A673 (cell line): ENCODE data around the gene APOBEC3A. TPM values are rescaled to one million over a fixed set of nuclear protein-coding genes. Genes with fewer than 3 reads are reported as not detected.
A peak's percentile ranks its signal among the peaks of the same experiment; 100 is the strongest.
"Not testable (repeated sequence)": the region's sequence is repeated elsewhere in the genome, so short reads cannot be mapped to it uniquely, and the experiment has no call there.

Experiments used
- BruUV-seq: library from RNA; stranded (reverse); fragments of 400-500 nt; replicated peaks from 2 replicates; lab custom pipeline; 2021; lab: Mats Ljungman, UMichigan
- CTCF ChIA-PET: fragments of 300-600 bp; sonication (Branson Sonifier 250); formaldehyde crosslinking; loops from one replicate; lab custom pipeline; 2022; ENCODE audit warnings: antibody characterized with exemption; lab: Charles Lee
- POLR2A ChIA-PET: fragments of 300-600 bp; sonication (Branson Sonifier 250); formaldehyde crosslinking; loops from one replicate; lab custom pipeline; 2022; ENCODE audit warnings: antibody characterized with exemption; ENCODE audit not compliant: low non-redundant PET; lab: Charles Lee
- DNase-seq: peaks from one replicate; pipeline ENCODE4 v3.0.0-alpha.2; 2015; ENCODE audit warnings: low spot score
- H3K27ac ChIP-seq: fragments of 200-600 bp; sonication (generic); 2 replicates; pipeline ENCODE4 v1.5.1; 2016; ENCODE audit warnings: mixed run types, low read depth, mild to moderate bottlenecking, mixed read lengths, antibody characterized with exemption, low read length; ENCODE audit not compliant: poor library complexity, severe bottlenecking
- H3K27me3 ChIP-seq: fragments of 200-600 bp; sonication (generic); replicated peaks from 2 replicates; pipeline ENCODE4 v1.6.1; 2017; ENCODE audit warnings: mixed run types, low read depth, mild to moderate bottlenecking, mixed read lengths, antibody characterized with exemption, low read length; ENCODE audit not compliant: insufficient read depth, poor library complexity
- H3K36me3 ChIP-seq: fragments of 200-600 bp; sonication (generic); 2 replicates; pipeline ENCODE4 v1.6.1; 2016; ENCODE audit warnings: mixed run types, mild to moderate bottlenecking, mixed read lengths, antibody characterized with exemption, low read length; ENCODE audit not compliant: insufficient read depth, poor library complexity, severe bottlenecking
- H3K4me1 ChIP-seq: fragments of 200-600 bp; sonication (generic); 2 replicates; pipeline ENCODE4 v1.6.1; 2017; ENCODE audit warnings: mixed run types, mild to moderate bottlenecking, mixed read lengths, antibody characterized with exemption, low read length; ENCODE audit not compliant: insufficient read depth, poor library complexity, severe bottlenecking
- H3K4me3 ChIP-seq: fragments of 200-600 bp; sonication (generic); 2 replicates; pipeline ENCODE4 v1.5.1; 2016; ENCODE audit warnings: low read depth, mixed run types, mild to moderate bottlenecking, mixed read lengths, low read length; ENCODE audit not compliant: poor library complexity, severe bottlenecking
- H3K9me3 ChIP-seq: fragments of 200-600 bp; sonication (generic); 2 replicates; pipeline ENCODE4 v1.6.1; 2016; ENCODE audit warnings: mixed run types, low read depth, mild to moderate bottlenecking, mixed read lengths, antibody characterized with exemption, low read length; ENCODE audit not compliant: poor library complexity, severe bottlenecking
- CTCF ChIP-seq: fragments of 300-800, 200-600 bp; sonication (generic); conservative IDR thresholded peaks from 2 replicates; pipeline ENCODE4 v1.5.1; 2017; ENCODE audit warnings: low read depth, mild to moderate bottlenecking, antibody characterized with exemption, low read length, moderate library complexity, mixed read lengths
- EZH2 ChIP-seq: fragments of 200-600 bp; sonication (generic); IDR thresholded peaks from 2 replicates; pipeline ENCODE4 v1.6.1; 2017; ENCODE audit warnings: borderline replicate concordance, low read depth, mild to moderate bottlenecking, mixed read lengths, antibody characterized with exemption, low read length; ENCODE audit not compliant: poor library complexity, severe bottlenecking
- intact Hi-C: fragments of 100-400 bp; cut with micrococcal nuclease; formaldehyde crosslinking; loops from one replicate; pipeline ENCODE4 v1.10.0; 2022; ENCODE audit not compliant: unreplicated experiment
- total RNA-seq: library from RNA; stranded (reverse); gene quantifications from 2 replicates; pipeline ENCODE4 v1.2.3, GENCODE V29; 2021

Gene APOBEC3A
- total RNA-seq, 1 experiment from 2014 or later: not detected

- no peak for TF ChIP-seq EZH2
- Histone ChIP-seq H3K27me3 (no peaks in the 10 kb centered on the region), H3K36me3 (no peaks in the 10 kb centered on the region), H3K4me3 (no peak overlapping the region), H3K27ac (no peak overlapping the region), H3K4me1 (no peaks in the 10 kb centered on the region), H3K9me3 (no peaks in the 10 kb centered on the region)
- ChIA-PET POLR2A (no interaction called here), CTCF (no interaction called here)
- no peak for DNase-seq
- intact Hi-C loops: no loop called here
- BruUV-seq: no TSS peak
Measured at GRCh38 chr22:38996105-38996504, 38.7 kb downstream of the APOBEC3A start.

- Histone ChIP-seq H3K4me1 (peaks cover under 1% of the 10 kb centered on the region), H3K4me3 (no peak overlapping the region), H3K27ac (no peak overlapping the region), H3K36me3 (no peaks in the 10 kb centered on the region), H3K27me3 (no peaks in the 10 kb centered on the region), H3K9me3 (no peaks in the 10 kb centered on the region)
- TF ChIP-seq CTCF: no peak
- no peak for TF ChIP-seq EZH2
- DNase-seq: no peak
- no TSS peak for BruUV-seq
- ChIA-PET POLR2A (no interaction called here), CTCF (no interaction called here)
- intact Hi-C loops: no loop called here
Measured at GRCh38 chr22:38997518-38997917, 40.1 kb downstream of the APOBEC3A start.

- intact Hi-C loops: loop anchor here (2.0 to 10.0 kb wide), 3 partner anchors 132 to 312 kb away; partner anchors contain the start of gene RPL3
- no TSS peak for BruUV-seq
- Histone ChIP-seq H3K36me3 (no peaks in the 10 kb centered on the region), H3K4me1 (peaks cover 7% of the 10 kb centered on the region), H3K27ac (no peak overlapping the region), H3K27me3 (no peaks in the 10 kb centered on the region), H3K4me3 (no peak overlapping the region), H3K9me3 (no peaks in the 10 kb centered on the region)
- peak; percentile 78 for DNase-seq
- ChIA-PET POLR2A (interaction anchor here (0.6 kb wide), 1 partner anchor 951 kb away, joined by 3 read pairs; no protein-coding TSS in a partner anchor), CTCF (interaction anchor here (0.6 to 2.5 kb wide), 14 partner anchors 14 to 951 kb away, joined by 3 to 35 read pairs (median 5); partner anchors contain the start of gene CBX6)
- TF ChIP-seq CTCF (peak; percentile 74), EZH2 (no peak)
Measured at GRCh38 chr22:39003165-39003638, 45.8 kb downstream of the APOBEC3A start.

- intact Hi-C loops: loop anchor here (5.0 to 10.0 kb wide), 2 partner anchors 110 to 308 kb away; partner anchors contain the start of gene RPL3
- Histone ChIP-seq H3K27me3 (no peaks in the 10 kb centered on the region), H3K9me3 (no peaks in the 10 kb centered on the region), H3K36me3 (no peaks in the 10 kb centered on the region), H3K4me3 (no peak overlapping the region), H3K27ac (no peak overlapping the region), H3K4me1 (peaks cover 7% of the 10 kb centered on the region)
- ChIA-PET POLR2A (no interaction called here), CTCF (no interaction called here)
- DNase-seq: no peak
- no peak for TF ChIP-seq EZH2
- TF ChIP-seq CTCF: no peak
- no TSS peak for BruUV-seq
Measured at GRCh38 chr22:39007177-39007576, 49.8 kb downstream of the APOBEC3A start.

- H3K36me3 ChIP-seq, CTCF ChIA-PET, BruUV-seq, H3K27ac ChIP-seq, H3K4me3 ChIP-seq, H3K9me3 ChIP-seq, H3K4me1 ChIP-seq, POLR2A ChIA-PET, H3K27me3 ChIP-seq, DNase-seq: not testable (repeated sequence)
- intact Hi-C loops: loop anchor here (5.0 to 10.0 kb wide), 2 partner anchors 109 to 306 kb away; partner anchors contain the start of gene RPL3
Measured at GRCh38 chr22:39008271-39008850, 51.0 kb downstream of the APOBEC3A start.
